WERI-Rb-1 (cell line): ENCODE data around the gene LRR1.

Source experiments
- DNase-seq: peaks from one replicate; pipeline ENCODE4 v3.0.0-alpha.2; 2020
- H3K27ac ChIP-seq: fragments of 250-450 bp; sonication (Bioruptor Pico); 2 replicates; pipeline ENCODE4 v1.5.1; 2020; ENCODE audit warnings: mild to moderate bottlenecking, moderate library complexity
- H3K27me3 ChIP-seq: fragments of 250-450 bp; sonication (Bioruptor Pico); 2 replicates; pipeline ENCODE4 v1.5.1; 2021; ENCODE audit warnings: mild to moderate bottlenecking, low read depth, moderate library complexity; ENCODE audit not compliant: insufficient read depth, severe bottlenecking
- H3K36me3 ChIP-seq: fragments of 250-450 bp; sonication (Bioruptor Pico); 2 replicates; pipeline ENCODE4 v1.5.1; 2020; ENCODE audit warnings: mild to moderate bottlenecking, moderate library complexity
- H3K4me3 ChIP-seq: 2 replicates; pipeline ENCODE4 v1.5.1; 2011; ENCODE audit warnings: low read depth, mild to moderate bottlenecking, control low read depth, low read length
- H3K9me3 ChIP-seq: fragments of 250-450 bp; sonication (Bioruptor Pico); 2 replicates; pipeline ENCODE4 v1.5.1; 2021; ENCODE audit warnings: mild to moderate bottlenecking, moderate library complexity; ENCODE audit not compliant: severe bottlenecking
- TF ChIP-seq, protein P1 (sequence below): IDR thresholded peaks from 2 replicates; pipeline ENCODE4 v1.5.1; 2011; ENCODE audit warnings: low read depth, mild to moderate bottlenecking, control low read depth, inconsistent platforms, low read length

LRR1 gene, protein sequence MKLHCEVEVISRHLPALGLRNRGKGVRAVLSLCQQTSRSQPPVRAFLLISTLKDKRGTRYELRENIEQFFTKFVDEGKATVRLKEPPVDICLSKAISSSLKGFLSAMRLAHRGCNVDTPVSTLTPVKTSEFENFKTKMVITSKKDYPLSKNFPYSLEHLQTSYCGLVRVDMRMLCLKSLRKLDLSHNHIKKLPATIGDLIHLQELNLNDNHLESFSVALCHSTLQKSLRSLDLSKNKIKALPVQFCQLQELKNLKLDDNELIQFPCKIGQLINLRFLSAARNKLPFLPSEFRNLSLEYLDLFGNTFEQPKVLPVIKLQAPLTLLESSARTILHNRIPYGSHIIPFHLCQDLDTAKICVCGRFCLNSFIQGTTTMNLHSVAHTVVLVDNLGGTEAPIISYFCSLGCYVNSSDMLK

DNA sequence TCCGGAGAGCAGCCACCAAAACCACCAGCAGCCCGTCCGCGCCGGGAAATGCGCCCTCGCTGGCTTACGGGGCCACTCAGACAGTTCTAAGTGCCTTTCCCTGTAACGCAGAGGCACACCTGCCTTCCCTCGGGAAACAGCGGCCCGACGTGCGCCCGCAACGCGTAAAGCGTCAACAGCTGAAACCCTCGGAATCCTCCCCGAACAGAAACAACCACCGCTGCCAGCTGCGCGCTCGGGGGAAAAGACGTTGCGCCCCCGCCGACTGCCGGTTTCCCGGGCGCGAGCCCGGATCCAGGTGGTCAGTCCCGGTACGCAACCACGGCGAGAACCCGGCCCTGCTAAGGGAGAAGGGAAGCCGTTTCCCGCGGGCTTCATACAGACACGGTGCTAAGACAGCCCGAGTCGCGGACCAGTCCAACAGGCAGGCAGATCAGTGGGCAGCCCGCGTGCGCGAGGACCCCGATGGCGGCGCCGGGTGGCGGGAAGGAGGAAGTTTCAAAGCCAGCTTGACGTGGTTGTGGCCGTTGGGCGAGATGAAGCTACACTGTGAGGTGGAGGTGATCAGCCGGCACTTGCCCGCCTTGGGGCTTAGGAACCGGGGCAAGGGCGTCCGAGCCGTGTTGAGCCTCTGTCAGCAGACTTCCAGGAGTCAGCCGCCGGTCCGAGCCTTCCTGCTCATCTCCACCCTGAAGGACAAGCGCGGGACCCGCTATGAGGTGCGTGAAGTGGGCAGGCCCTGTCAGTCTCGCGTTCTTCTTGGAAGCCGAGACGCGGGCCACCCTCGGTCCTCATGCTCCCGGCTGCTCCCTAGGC, at the start of gene LRR1:
TSS of gene LRR1 (plus strand) at position 456 of the 816 bp plus-strand sequence. CDS start at position 537, 81 bp downstream.
- no peaks in the 10 kb centered on the region for H3K9me3 ChIP-seq
- peak; percentile 89 for DNase-seq
- peak within 1 kb of the TSS; percentile 100 for H3K27ac ChIP-seq
- no peaks in the 10 kb centered on the region for H3K27me3 ChIP-seq
- TF ChIP-seq, protein P1, sequence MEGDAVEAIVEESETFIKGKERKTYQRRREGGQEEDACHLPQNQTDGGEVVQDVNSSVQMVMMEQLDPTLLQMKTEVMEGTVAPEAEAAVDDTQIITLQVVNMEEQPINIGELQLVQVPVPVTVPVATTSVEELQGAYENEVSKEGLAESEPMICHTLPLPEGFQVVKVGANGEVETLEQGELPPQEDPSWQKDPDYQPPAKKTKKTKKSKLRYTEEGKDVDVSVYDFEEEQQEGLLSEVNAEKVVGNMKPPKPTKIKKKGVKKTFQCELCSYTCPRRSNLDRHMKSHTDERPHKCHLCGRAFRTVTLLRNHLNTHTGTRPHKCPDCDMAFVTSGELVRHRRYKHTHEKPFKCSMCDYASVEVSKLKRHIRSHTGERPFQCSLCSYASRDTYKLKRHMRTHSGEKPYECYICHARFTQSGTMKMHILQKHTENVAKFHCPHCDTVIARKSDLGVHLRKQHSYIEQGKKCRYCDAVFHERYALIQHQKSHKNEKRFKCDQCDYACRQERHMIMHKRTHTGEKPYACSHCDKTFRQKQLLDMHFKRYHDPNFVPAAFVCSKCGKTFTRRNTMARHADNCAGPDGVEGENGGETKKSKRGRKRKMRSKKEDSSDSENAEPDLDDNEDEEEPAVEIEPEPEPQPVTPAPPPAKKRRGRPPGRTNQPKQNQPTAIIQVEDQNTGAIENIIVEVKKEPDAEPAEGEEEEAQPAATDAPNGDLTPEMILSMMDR: no peak
- H3K4me3 ChIP-seq: peak within 1 kb of the TSS; percentile 99
- H3K36me3 ChIP-seq: peaks cover 28% of the 10 kb centered on the region

DNA sequence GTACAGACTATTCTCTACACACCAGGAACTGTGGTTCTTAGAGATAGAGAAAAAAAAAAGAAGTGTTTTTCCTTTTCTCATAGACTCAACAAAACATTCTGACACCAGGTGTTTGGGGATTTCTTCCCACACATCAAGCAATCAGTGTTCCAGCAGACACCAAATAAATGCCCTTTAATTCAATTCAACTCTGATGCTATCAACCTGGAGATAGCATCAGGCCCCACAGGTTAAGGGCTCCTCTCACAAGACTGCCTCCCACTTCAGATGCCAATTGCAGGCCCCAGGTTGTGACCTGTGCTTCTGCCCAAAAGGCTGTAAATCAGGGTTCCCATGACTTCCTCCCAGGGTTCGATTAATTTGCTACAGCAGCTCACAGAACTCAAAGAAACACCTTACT, 49.3 kb upstream of the LRR1 start:
- Histone ChIP-seq H3K27me3 (no peaks in the 10 kb centered on the region), H3K4me3 (no peak overlapping the region), H3K9me3 (peaks cover 5% of the 10 kb centered on the region), H3K36me3 (no peaks in the 10 kb centered on the region), H3K27ac (peak overlapping the region; percentile 44)
- DNase-seq: no peak
- TF ChIP-seq, protein P1: no peak

DNA sequence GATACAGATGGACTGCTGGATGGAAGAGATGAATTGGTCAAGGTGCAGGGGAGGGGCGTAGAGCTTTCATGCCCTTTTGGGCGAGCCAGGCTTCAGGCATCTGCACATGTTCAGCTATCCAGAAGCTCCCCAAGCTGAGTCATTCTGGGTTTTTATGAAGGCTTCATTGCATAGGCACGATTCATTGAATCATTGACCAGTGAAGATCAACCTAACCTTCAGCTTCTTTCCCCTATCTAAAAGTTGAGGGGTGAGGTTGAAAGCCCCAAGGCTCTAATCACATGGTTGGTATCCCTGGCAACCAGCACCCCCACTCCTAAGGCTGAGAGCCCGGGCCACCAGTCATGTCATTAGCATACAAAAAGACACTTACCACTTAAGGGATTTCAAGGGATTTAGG, 48.9 kb upstream of the LRR1 start:
- H3K27me3 ChIP-seq: no peaks in the 10 kb centered on the region
- H3K4me3 ChIP-seq: no peak overlapping the region
- H3K36me3 ChIP-seq: no peaks in the 10 kb centered on the region
- TF ChIP-seq, protein P1: no peak
- peak overlapping the region; percentile 44 for H3K27ac ChIP-seq
- peaks cover 5% of the 10 kb centered on the region for H3K9me3 ChIP-seq
- peak; percentile 77 for DNase-seq

DNA sequence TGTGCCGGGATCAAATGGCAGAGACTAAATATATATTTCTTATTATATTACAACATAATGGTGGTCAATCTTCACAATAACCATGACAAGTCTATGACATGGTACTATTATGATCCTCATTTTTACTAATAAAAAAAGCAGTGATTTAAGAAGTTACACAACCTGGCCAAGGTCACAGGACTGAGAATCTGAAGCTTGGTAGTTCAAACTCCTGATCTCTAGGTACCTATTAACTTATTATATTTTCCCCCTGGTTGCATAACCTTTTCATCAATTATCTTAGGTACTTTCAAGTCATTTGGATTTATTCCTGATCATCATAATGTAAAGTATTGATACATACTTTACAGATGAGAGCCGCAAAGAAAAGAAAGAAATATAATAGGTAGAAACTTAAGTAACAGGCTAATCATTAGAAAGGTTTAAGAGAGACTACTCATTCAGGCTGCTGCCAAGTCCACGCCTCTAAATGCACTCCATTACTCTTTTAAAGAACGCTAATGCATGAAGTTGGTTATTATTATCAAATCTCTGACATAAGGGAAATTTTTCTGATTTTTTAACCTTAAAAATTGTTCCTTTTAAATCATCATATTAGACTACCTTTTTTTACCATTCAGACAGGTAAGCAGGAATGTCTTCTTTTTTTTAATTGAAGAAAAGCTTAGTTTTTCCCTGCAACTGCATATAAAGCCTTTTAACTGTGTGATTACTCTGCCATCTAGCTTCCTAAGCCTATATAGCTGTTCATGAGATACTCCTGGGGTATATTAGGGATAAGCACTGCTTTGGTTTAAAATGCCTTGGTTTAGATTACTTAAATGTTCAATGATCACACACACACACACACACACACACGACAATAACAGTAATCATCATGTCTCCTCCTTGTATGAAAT, 48.2 kb upstream of the LRR1 start:
- no peak for DNase-seq
- H3K36me3 ChIP-seq: no peaks in the 10 kb centered on the region
- H3K4me3 ChIP-seq: peak overlapping the region; percentile 21
- peak overlapping the region; percentile 44 for H3K27ac ChIP-seq
- TF ChIP-seq, protein P1: no peak
- peaks cover 5% of the 10 kb centered on the region for H3K9me3 ChIP-seq
- H3K27me3 ChIP-seq: no peaks in the 10 kb centered on the region

DNA sequence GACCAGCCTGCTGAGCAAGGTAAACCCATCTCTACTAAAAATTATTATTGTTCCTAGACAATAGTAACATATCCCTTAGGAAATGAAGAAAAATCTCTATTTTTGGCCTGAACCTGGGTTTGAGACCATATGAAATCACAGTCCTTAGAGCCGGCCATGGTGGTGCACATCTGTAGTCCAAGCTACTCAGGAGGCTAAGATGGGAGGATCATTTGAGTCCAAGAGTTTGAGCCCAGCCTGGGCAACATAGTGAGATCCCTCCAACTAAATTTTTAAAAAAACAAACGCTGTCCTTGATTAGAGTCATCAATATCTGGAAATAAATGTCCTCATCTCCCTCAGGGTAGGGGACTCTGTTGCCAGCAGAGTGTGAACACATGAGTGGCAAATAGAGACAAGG, 47.2 kb upstream of the LRR1 start:
- Histone ChIP-seq H3K4me3 (no peak overlapping the region), H3K27ac (no peak overlapping the region), H3K27me3 (no peaks in the 10 kb centered on the region), H3K9me3 (peaks cover 5% of the 10 kb centered on the region), H3K36me3 (no peaks in the 10 kb centered on the region)
- DNase-seq: no peak
- TF ChIP-seq, protein P1: no peak
